Endothelial cell (in vitro differentiated cells): ENCODE data around the gene ARFGEF3. TPM values are rescaled to one million over a fixed set of nuclear protein-coding genes. Genes with fewer than 3 reads are reported as not detected.

Experiments used
- DNase-seq: peaks from one replicate; pipeline ENCODE4 v3.0.0; 2021; ENCODE audit warnings: low spot score
- H3K27ac Mint-ChIP-seq: one replicate; pipeline ENCODE4 v1.8.0; 2021; ENCODE audit warnings: mixed read lengths, inconsistent platforms; ENCODE audit not compliant: unreplicated experiment
- H3K27me3 Mint-ChIP-seq: one replicate; pipeline ENCODE4 v1.8.0; 2021; ENCODE audit warnings: mild to moderate bottlenecking, moderate library complexity, mixed read lengths, inconsistent platforms; ENCODE audit not compliant: unreplicated experiment
- H3K36me3 Mint-ChIP-seq: one replicate; pipeline ENCODE4 v1.8.0; 2021; ENCODE audit warnings: mild to moderate bottlenecking, low read depth, mixed read lengths, inconsistent platforms; ENCODE audit not compliant: unreplicated experiment
- H3K4me1 Mint-ChIP-seq: one replicate; pipeline ENCODE4 v1.8.0; 2021; ENCODE audit warnings: mild to moderate bottlenecking, mixed read lengths, inconsistent platforms; ENCODE audit not compliant: unreplicated experiment
- H3K4me3 Mint-ChIP-seq: one replicate; pipeline ENCODE4 v1.8.0; 2021; ENCODE audit warnings: mild to moderate bottlenecking, mixed read lengths, inconsistent platforms; ENCODE audit not compliant: unreplicated experiment
- H3K9me3 Mint-ChIP-seq: one replicate; pipeline ENCODE4 v1.8.0; 2021; ENCODE audit warnings: mixed read lengths, inconsistent platforms; ENCODE audit not compliant: unreplicated experiment
- total RNA-seq: library from RNA; stranded (reverse); fragmentation: NEBNext Ultra II Directional; extraction: Animal tissue kit (Norgen Biotek cat#: 25700); gene quantifications from one replicate; pipeline ENCODE4 v1.2.1, GENCODE V29; 2021; ENCODE audit not compliant: unreplicated experiment
- TF ChIP-seq, protein P1 (sequence below): fragments of 200-600 bp; sonication (generic); IDR thresholded peaks from one replicate; pipeline ENCODE4 v1.5.0; 2021; ENCODE audit warnings: antibody characterized with exemption; ENCODE audit not compliant: unreplicated experiment

Gene ARFGEF3
- total RNA-seq, 1 donor from 2014 or later: 6.4 TPM

DNA sequence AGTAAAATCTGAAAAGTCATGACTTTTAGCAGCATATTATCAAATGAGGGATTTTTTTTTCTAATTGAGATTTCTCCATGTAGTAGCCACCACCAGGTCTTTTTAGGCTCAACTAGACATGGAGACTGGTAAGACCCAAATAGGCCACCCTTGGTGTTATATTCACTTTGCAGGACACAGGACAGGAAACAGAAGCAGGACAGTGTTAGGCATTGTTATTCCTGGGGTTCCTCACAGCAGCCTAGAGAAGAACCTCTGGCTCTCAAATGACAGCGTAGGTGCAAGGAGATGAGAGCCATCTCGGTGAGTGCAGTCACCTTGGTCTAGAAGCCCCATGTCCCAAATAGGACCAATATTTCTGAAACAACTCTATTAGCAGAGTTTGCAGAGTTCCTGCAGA is 75.7 kb downstream of the ARFGEF3 start:
- H3K4me1 Mint-ChIP-seq: peaks cover 16% of the 10 kb centered on the region
- DNase-seq: no peak
- TF ChIP-seq, protein P1, sequence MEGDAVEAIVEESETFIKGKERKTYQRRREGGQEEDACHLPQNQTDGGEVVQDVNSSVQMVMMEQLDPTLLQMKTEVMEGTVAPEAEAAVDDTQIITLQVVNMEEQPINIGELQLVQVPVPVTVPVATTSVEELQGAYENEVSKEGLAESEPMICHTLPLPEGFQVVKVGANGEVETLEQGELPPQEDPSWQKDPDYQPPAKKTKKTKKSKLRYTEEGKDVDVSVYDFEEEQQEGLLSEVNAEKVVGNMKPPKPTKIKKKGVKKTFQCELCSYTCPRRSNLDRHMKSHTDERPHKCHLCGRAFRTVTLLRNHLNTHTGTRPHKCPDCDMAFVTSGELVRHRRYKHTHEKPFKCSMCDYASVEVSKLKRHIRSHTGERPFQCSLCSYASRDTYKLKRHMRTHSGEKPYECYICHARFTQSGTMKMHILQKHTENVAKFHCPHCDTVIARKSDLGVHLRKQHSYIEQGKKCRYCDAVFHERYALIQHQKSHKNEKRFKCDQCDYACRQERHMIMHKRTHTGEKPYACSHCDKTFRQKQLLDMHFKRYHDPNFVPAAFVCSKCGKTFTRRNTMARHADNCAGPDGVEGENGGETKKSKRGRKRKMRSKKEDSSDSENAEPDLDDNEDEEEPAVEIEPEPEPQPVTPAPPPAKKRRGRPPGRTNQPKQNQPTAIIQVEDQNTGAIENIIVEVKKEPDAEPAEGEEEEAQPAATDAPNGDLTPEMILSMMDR: no peak
- no peaks in the 10 kb centered on the region for H3K9me3 Mint-ChIP-seq
- H3K36me3 Mint-ChIP-seq: no peaks in the 10 kb centered on the region
- H3K27me3 Mint-ChIP-seq: no peaks in the 10 kb centered on the region
- H3K27ac Mint-ChIP-seq: no peak overlapping the region
- no peak overlapping the region for H3K4me3 Mint-ChIP-seq

DNA sequence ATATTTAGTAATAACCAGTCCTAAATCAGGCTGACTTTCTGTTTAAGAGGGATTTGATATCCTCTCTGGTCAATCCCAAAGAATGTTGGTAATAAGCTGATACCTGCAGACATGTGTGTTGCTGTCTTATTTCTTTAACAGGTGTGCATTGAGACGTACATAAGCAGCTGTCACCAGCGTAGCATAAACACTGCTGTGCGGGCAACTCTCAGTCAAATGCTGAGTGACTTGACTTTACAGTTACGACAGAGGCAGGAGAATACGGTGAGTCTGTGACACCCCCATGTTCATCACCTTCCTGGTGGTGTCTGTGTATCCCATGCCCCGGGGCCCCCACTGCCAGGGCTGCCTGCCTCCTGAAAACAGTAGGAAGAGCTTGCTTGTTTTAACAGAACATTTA is 76.6 kb downstream of the ARFGEF3 start:
- H3K4me3 Mint-ChIP-seq: no peak overlapping the region
- no peaks in the 10 kb centered on the region for H3K9me3 Mint-ChIP-seq
- DNase-seq: no peak
- TF ChIP-seq, protein P1: no peak
- no peaks in the 10 kb centered on the region for H3K27me3 Mint-ChIP-seq
- peaks cover 16% of the 10 kb centered on the region for H3K4me1 Mint-ChIP-seq
- H3K27ac Mint-ChIP-seq: no peak overlapping the region
- no peaks in the 10 kb centered on the region for H3K36me3 Mint-ChIP-seq

DNA sequence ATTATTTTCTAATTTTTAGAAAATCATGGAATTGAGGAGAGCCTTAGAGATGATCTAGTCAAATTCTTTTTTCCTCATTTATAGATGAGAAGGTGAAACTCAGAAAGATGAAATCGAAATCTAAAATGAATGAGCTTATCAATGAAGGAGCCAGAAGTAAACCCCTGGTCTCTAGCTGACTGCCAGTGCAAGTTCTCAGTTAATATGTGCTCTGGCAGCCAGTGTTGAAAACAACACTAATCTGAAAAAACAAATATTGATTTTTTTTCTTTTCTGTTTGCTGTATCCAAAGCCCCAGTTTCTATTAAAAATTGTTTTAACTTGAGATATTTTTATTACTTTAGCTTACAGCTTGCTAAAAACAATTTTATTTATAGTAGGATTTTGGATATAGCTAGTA is 78.0 kb downstream of the ARFGEF3 start:
- no peak for DNase-seq
- TF ChIP-seq, protein P1: no peak
- H3K36me3 Mint-ChIP-seq: no peaks in the 10 kb centered on the region
- no peak overlapping the region for H3K27ac Mint-ChIP-seq
- H3K9me3 Mint-ChIP-seq: no peaks in the 10 kb centered on the region
- no peak overlapping the region for H3K4me3 Mint-ChIP-seq
- no peaks in the 10 kb centered on the region for H3K27me3 Mint-ChIP-seq
- peaks cover 10% of the 10 kb centered on the region for H3K4me1 Mint-ChIP-seq

DNA sequence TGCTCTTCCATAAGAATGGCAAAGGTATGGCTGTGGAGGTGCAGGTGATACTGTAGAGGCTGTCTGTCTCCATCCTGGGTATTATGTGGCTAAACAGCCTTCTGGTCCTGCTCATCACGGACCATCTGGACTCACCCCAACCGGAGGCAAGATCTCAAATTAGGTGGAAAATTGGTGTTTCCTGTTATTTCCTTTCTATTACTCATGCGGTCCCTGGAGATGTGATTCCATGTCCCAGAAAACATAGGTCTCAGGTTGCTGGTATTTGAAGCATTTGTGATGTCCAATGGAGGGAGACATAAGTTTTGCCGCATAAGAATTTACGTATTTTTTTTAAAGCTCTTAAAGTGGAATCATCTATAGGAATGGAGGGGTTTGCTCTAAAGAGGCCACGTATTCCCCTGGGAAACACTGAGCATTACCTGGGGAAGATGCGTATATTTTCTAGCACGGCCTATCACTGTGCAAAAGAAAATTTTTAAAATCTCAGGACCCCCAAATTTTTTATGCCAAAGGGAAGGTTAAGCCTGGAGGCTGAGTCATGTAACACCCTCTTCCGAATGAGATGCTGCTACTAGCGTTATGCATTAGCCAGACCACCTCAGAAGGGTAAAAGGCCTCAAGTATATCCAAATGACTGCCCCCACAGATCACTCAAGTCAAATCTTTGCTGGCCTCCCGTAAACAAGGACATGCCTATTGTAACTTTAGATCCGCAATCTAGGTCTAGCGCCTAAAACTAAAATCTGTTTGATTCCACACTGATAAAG is 78.9 kb downstream of the ARFGEF3 start:
- TF ChIP-seq, protein P1: no peak
- Mint-ChIP-seq H3K4me1 (peaks cover 10% of the 10 kb centered on the region), H3K27me3 (no peaks in the 10 kb centered on the region), H3K9me3 (no peaks in the 10 kb centered on the region), H3K4me3 (no peak overlapping the region), H3K36me3 (no peaks in the 10 kb centered on the region), H3K27ac (no peak overlapping the region)
- DNase-seq: no peak

DNA sequence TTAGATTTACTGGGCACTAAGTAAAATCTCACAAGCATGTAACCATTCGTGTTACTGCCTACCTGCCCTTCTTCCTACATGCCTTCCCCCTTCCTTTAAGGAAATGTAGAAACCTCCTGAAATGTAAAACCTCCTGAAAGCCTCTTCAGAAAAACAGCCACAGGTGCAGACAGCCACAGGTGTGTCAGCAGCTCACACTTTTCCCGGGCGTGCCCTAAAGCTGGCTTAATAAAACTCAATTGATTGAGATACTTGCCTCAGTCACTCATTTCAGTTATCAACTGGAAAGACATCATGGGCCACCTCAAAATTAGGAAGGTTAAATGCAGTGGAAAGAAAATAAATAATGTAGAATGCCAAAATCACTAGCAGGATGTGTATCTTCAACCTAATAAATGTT is 79.6 kb downstream of the ARFGEF3 start:
- Mint-ChIP-seq H3K9me3 (no peaks in the 10 kb centered on the region), H3K4me3 (no peak overlapping the region), H3K4me1 (peaks cover 10% of the 10 kb centered on the region), H3K27ac (no peak overlapping the region), H3K36me3 (no peaks in the 10 kb centered on the region), H3K27me3 (no peaks in the 10 kb centered on the region)
- TF ChIP-seq, protein P1: no peak
- no peak for DNase-seq
